Stimulated activated CD8-positive, alpha-beta memory T cell treated with anti-CD3 and anti-CD28 coated beads, Interleukin-12 subunit alpha, Interleukin-12 subunit beta, amount 100 ng/mL, for 1 hour (primary cell): ENCODE results near the gene ZMPSTE24.
A peak's percentile ranks its signal among the peaks of the same experiment; 100 is the strongest.
"Not testable (repeated sequence)": the region's sequence is repeated elsewhere in the genome, so short reads cannot be mapped to it uniquely, and the experiment has no call there.

Experiments
- DNase-seq: peaks from one replicate; pipeline ENCODE4 v3.0.0-alpha.2; 2020; ENCODE audit warnings: low read depth

ZMPSTE24 gene

GRCh38 chr1:40318970-40319621, 61.1 kb downstream of the ZMPSTE24 start:
- no peak for DNase-seq

- not testable (repeated sequence) for DNase-seq
Measured at GRCh38 chr1:40331403-40331802, 73.4 kb downstream of the ZMPSTE24 start.

GRCh38 chr1:40332695-40333094, 74.7 kb downstream of the ZMPSTE24 start:
- no peak for DNase-seq

- no peak for DNase-seq
Measured at GRCh38 chr1:40337443-40337842, 79.4 kb downstream of the ZMPSTE24 start.

- peak; percentile 81 for DNase-seq
Measured at GRCh38 chr1:40338745-40339419, 80.8 kb downstream of the ZMPSTE24 start.

GRCh38 chr1:40339420-40340323, 81.6 kb downstream of the ZMPSTE24 start:
- no peak for DNase-seq

- DNase-seq, result no peak
Measured at GRCh38 chr1:40341491-40342380, 83.7 kb downstream of the ZMPSTE24 start.

- DNase-seq, result not testable (repeated sequence)
Measured at GRCh38 chr1:40342381-40342717, 84.3 kb downstream of the ZMPSTE24 start.
